BE2C (cell line): ENCODE measurements around the gene EFNA2.

Source experiments
- DNase-seq: peaks from one replicate; pipeline ENCODE4 v3.0.0-alpha.2; 2020
- H3K27me3 ChIP-seq: fragments of 250-450 bp; sonication (Bioruptor Pico); 2 replicates; pipeline ENCODE4 v1.5.1; 2020; ENCODE audit warnings: mild to moderate bottlenecking
- H3K36me3 ChIP-seq: fragments of 250-450 bp; sonication (Bioruptor Pico); 2 replicates; pipeline ENCODE4 v1.5.1; 2020; ENCODE audit warnings: mild to moderate bottlenecking
- H3K4me1 ChIP-seq: fragments of 250-450 bp; sonication (Bioruptor Pico); 2 replicates; pipeline ENCODE4 v1.5.1; 2020
- H3K4me3 ChIP-seq: 2 replicates; pipeline ENCODE4 v1.5.1; 2011; ENCODE audit warnings: low read depth, low read length
- H3K9me3 ChIP-seq: fragments of 250-450 bp; sonication (Bioruptor Pico); 2 replicates; pipeline ENCODE4 v1.5.1; 2020
- TF ChIP-seq, protein P1 (sequence below): IDR thresholded peaks from 2 replicates; pipeline ENCODE4 v1.5.1; 2012; ENCODE audit warnings: mild to moderate bottlenecking, low read depth, low read length

EFNA2 gene

GRCh38 chr19:1287354-1288225 lies 1.9 kb downstream of the EFNA2 start:
- Histone ChIP-seq H3K4me3 (no peak overlapping the region), H3K9me3 (no peaks in the 10 kb centered on the region), H3K27me3 (peaks cover 29% of the 10 kb centered on the region), H3K4me1 (no peaks in the 10 kb centered on the region), H3K36me3 (no peaks in the 10 kb centered on the region)
- TF ChIP-seq, protein P1, sequence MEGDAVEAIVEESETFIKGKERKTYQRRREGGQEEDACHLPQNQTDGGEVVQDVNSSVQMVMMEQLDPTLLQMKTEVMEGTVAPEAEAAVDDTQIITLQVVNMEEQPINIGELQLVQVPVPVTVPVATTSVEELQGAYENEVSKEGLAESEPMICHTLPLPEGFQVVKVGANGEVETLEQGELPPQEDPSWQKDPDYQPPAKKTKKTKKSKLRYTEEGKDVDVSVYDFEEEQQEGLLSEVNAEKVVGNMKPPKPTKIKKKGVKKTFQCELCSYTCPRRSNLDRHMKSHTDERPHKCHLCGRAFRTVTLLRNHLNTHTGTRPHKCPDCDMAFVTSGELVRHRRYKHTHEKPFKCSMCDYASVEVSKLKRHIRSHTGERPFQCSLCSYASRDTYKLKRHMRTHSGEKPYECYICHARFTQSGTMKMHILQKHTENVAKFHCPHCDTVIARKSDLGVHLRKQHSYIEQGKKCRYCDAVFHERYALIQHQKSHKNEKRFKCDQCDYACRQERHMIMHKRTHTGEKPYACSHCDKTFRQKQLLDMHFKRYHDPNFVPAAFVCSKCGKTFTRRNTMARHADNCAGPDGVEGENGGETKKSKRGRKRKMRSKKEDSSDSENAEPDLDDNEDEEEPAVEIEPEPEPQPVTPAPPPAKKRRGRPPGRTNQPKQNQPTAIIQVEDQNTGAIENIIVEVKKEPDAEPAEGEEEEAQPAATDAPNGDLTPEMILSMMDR, result no peak
- DNase-seq, result no peak

DNA sequence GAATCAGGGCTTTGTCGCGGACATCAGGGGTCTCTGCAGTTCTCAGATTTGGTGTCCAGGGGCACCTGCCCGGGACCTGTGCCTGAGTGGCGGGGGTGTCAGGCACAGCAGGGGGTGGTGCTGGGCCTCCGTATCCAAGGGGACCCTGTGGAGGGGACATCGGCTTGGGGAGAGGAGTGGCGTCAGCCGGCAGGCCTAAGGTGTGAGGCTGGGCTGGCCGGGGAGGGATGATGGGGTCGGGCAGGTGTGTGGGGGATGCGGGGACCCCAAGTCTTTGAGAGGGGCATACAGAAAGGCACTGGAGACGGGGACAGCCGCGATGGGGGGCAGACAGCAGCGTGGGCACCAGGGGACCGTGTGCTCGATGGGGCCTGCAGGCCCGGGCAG lies 2.5 kb downstream of the EFNA2 start:
- no peaks in the 10 kb centered on the region for H3K9me3 ChIP-seq
- H3K36me3 ChIP-seq, result no peaks in the 10 kb centered on the region
- DNase-seq, result no peak
- TF ChIP-seq, protein P1, result no peak
- no peak overlapping the region for H3K4me3 ChIP-seq
- H3K27me3 ChIP-seq, result peaks cover 29% of the 10 kb centered on the region
- no peaks in the 10 kb centered on the region for H3K4me1 ChIP-seq

DNA sequence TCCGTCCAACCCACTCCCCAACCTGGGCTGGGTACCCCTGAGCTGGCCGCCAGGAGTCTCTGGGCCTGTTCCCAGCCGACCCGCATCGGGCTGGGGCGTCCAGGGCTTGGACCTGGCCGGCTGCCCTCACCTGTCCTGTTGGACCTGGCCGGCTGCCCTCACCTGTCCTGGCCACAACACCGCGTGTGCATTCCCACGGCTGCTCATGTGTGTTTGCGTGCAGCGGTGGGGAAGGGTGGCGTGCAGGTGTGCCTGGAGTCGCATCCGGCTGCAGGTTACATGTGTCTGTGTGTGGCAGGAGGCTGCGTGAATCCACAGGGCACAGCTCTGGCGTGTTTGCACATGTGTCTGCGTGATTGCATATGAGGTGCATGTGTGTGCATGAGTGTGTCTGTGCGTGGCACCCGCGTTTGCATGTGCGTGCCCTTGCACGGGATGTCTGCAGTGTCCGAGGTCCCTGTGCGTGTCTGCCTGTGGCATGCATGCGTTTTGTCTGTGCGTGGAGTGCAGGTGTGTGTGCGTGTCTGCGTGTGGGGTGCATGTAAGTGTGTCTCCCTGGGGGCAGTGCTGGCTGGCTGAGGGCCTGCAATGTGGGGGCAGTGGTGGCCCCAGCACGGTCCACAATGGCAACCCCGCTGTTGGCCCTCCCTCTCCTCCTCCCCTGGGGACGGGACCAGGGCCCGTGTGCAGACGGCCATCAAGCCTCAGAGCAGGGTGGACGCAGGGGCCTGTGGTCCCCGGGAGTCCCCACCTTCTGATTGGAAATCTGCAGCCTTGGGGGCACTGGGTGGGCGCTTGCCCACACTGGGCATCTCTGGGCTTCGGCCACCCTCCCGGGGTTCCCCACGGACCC lies 3.4 kb downstream of the EFNA2 start:
- TF ChIP-seq, protein P1, result no peak
- no peaks in the 10 kb centered on the region for H3K9me3 ChIP-seq
- H3K4me1 ChIP-seq, result no peaks in the 10 kb centered on the region
- no peaks in the 10 kb centered on the region for H3K36me3 ChIP-seq
- peaks cover 29% of the 10 kb centered on the region for H3K27me3 ChIP-seq
- DNase-seq, result no peak
- no peak overlapping the region for H3K4me3 ChIP-seq

- Histone ChIP-seq H3K4me1 (no peaks in the 10 kb centered on the region), H3K4me3 (no peak overlapping the region), H3K36me3 (no peaks in the 10 kb centered on the region), H3K9me3 (no peaks in the 10 kb centered on the region), H3K27me3 (peaks cover 30% of the 10 kb centered on the region)
- DNase-seq, result no peak
- TF ChIP-seq, protein P1, result no peak
Measured at GRCh38 chr19:1289686-1290025, 4.0 kb downstream of the EFNA2 start.

DNA sequence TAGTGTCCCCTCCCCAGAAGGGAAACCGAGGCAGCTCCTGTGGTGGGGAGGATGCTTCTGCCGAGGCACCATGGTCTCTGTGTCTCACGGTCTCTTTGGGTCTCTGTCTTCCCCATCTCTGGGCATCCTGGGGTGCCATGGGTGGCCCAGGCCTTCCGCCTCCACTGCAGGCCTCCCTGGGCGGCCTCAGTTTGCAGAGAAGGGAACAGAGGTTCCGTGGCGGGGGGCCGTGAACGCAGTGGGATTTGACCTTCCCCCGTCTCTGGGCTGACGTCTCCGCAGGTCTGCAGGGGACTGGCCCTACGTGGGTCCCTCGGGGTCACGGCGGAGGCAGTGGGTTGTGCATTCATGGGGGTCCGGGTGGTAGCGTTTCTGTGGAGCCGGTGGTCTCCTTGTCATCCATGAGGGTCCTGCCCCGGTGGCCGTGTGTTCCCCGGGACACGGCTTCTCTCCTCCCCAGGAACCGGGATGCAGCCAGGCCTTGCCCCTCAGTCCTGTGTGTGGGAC lies 4.6 kb downstream of the EFNA2 start:
- TF ChIP-seq, protein P1, result no peak

More for the DNA sequence above, 4.6 kb downstream of the EFNA2 start:
- Histone ChIP-seq H3K27me3 (peaks cover 27% of the 10 kb centered on the region), H3K4me3 (no peak overlapping the region), H3K4me1 (no peaks in the 10 kb centered on the region), H3K36me3 (no peaks in the 10 kb centered on the region), H3K9me3 (no peaks in the 10 kb centered on the region)
- DNase-seq, result no peak
